UCSD-AML1 (cell line): ENCODE results near the gene ALDH9A1.
"Not testable (repeated sequence)": the region's sequence is repeated elsewhere in the genome, so short reads cannot be mapped to it uniquely, and the experiment has no call there.

Experiments
- DNase-seq: peaks from one replicate; lab custom pipeline; 2025; ENCODE audit not compliant: unreplicated experiment; lab: John Stamatoyannopoulos, UW

Gene ALDH9A1

DNA sequence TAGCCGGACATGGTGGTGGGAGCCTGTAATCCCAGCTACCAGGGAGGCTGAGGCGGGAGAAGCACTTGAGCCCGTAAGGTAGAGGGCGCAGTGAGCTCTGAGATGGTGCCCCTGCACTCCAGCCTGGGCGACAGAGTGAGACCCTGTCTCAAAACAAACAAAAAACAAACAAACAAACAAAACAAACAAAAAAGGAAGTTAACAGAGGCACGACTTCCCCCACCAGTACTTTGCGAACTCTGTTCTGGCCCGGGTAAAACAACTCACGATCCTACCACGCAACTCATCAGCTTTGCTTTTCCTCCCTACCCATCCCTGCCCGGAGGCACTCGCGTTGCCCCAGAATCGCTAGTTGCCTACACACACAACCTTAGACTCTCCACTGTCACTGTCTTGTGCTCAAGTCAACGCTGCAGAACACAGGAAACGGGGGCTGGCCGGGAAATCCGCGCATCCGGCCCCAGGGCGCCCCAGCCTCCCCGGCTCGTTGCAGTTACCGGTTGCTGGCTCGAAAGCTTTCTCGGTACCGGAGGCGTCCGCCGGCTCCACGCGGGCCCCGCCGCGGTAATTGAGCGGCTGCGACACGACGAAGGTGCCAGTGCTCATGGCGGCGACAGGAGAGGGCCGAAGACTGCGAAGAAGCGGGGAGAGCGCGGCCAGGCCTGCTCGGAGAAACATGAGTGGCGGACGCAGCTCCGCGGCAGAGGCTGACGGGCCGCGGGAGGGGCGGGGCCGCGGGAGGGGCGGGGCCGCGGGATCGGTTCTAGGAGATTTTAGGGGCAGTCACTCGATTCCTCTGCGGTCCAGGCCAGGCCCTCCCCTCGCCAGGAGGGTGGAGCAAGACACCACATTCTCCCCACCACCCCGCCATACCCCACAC is at the start of gene ALDH9A1:
Gene ALDH9A1, minus strand, starts transcription at position 682 of the 880 bp plus-strand sequence. Its CDS starts 4 bp downstream, at position 678.
- peak; percentile 92 for DNase-seq

GRCh38 chr1:165747632-165748447 is 49.5 kb upstream of the ALDH9A1 start:
- no peak for DNase-seq

DNA sequence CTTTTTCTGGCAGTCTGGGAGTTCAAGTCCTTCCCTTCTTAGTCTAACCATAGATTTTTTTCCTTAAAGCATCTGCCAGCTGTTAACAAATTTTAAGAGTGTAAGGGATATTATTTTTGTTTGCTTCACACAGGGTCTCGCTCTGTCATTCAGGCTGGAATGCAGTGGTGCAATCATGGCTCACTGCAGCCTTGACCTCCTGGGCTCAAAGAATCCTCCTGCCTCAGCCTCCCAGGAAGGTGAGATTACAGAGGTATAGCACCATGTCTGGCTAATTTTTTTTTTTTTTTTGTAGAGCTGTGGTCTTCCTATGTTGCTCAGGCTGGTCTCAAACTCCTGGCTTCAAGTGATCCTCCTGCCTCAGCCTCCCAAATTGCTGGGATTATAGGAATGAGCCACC is 46.6 kb upstream of the ALDH9A1 start:
- DNase-seq = not testable (repeated sequence)

DNA sequence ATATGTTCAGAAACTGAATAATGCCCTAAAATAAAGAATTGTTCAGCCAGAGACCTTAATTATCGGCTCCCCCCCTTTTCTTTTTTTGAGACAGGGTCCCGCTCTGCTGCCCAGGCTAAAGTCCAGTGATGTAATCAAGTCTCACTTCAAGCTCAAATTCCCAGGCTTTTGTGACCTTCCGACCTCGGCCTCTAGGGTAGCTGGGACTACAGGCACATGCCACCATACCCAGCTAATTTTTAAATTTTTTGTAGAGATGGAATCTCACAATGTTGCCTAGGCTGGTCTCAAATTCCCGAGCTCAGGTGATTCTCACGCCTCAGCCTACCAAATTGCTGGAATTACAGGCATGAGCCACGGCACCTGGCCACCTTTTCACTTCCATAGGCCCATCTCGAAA is 43.8 kb upstream of the ALDH9A1 start:
- no peak for DNase-seq

DNA sequence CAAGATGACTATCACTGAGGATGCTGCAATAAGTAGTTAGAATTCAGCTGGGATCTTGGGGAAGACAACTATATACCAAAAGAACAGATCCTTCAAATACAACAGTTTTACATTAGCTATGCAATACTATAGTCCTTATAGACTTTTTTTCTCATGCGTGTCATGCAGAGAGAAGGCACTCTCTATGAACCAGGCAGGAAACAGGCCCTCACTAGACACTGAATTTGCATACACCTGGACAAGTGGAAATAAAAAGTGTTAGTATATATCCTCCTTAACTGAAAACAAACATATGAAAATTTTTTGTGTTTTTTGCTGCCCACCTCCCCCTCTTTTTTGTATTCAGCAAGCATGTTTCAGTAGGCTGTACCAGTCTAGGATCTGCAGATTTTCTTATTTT is 40.4 kb upstream of the ALDH9A1 start:
- no peak for DNase-seq

GRCh38 chr1:165737196-165737595 is 38.8 kb upstream of the ALDH9A1 start:
- no peak for DNase-seq

DNA sequence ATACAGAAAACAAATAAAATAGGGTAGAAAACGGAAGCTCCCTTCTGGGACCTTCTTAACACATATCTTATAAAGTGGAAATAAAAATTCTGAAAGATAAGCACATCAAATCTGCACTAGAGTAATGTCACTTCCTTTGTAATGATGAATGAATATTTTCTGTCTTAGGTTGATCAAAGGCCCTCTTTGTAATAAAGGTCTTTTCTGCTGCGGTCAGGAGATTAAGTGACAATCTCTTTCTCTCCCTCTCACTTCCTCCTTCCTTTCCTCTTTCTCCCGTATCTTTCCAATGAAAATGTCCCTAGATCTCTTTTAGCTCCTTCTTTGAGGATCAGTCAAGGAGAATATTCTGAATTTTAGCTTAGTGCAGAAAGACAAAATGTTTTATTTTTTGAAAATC is 36.5 kb upstream of the ALDH9A1 start:
- DNase-seq = no peak

GRCh38 chr1:165726841-165727240 is 28.5 kb upstream of the ALDH9A1 start:
- no peak for DNase-seq

- no peak for DNase-seq
Measured at GRCh38 chr1:165726169-165726568, 27.8 kb upstream of the ALDH9A1 start.

- peak; percentile 13 for DNase-seq
Measured at GRCh38 chr1:165717918-165718515, 19.7 kb upstream of the ALDH9A1 start.

- DNase-seq = not testable (repeated sequence)
Measured at GRCh38 chr1:165716265-165717051, 18.1 kb upstream of the ALDH9A1 start.

DNA sequence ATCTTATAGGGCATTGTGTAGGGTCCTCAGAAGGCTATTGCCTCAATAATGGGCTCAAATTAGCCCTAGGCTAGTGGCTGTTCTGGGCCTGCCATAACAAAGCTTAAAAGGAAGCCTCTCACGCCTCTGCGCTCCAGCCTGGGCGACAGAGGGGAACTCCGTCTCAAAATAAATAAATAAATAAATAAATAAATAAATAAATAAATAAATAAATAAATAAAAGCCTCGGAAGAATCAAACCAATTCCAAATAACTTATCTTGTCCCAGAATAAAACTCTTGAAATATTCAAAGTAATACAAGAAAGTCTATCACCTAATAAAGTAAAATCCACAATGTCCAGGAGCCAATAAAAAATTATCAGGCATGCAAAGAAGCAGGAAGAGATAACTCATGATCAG is 14.4 kb upstream of the ALDH9A1 start:
- DNase-seq = no peak

- DNase-seq = no peak
Measured at GRCh38 chr1:165707984-165708706, 9.8 kb upstream of the ALDH9A1 start.

DNA sequence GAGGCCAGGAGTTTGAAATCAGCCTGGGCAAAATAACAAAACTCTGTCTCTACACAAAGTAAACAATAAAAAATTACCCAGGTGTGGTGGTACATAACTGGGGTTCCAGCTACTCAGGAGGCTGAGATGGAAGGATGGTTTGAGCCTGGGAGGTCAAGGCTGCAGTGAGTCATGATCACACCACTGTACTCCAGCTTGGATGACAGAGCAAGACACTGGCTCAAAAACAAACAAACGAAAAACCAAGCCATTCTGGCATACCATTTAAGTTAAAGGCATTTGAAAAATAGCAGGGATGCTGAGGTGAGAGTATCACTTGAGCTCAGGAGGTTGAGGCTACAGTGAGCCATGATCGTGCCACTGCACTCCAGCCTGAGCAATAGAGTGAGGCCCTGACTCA is 5.3 kb upstream of the ALDH9A1 start:
- DNase-seq = no peak

DNA sequence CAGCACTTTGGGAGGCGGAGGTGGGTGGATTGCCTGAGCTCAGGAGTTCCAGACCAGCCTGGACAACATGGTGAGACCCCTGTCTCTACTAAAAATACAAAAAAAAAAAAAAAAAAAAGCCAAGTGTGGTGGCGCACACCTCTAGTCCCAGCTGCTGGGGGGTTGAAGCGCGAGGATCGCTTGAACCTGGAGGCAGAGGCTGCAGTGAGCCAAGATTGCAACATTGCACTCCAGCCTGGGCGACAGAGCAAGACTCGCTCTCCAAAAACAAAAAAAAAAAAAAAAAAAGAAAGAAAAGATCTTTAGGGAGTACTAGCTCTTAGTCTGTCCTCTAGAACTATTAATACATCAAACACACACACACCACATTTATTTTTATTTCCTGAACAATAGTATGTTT is 3.6 kb upstream of the ALDH9A1 start:
- DNase-seq = not testable (repeated sequence)

GRCh38 chr1:165699577-165699976 is 1.2 kb upstream of the ALDH9A1 start:
- DNase-seq = no peak

GRCh38 chr1:165698761-165699052 is 345 bp upstream of the ALDH9A1 start:
- DNase-seq = no peak

DNA sequence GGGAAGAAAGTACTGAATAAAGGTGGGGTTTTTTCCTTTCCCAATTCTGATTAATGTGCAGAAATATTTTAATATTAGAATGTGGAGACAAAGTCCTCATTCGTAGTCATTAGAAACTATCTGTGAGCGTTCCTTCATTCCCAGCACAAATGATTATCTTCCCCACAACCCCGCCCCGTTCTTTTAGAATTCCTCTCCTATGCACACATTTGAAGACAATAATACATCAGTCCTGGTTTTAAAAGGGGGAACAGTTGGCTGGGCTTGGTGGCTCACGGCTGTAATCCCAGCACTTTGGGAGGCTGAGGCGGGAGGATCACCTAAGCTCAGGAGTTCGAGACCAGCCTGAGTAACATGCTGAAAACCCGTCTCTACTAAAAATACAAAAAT is 876 bp downstream of the ALDH9A1 start:
- DNase-seq = no peak

- no peak for DNase-seq
Measured at GRCh38 chr1:165696625-165697100, 1.7 kb downstream of the ALDH9A1 start.

DNA sequence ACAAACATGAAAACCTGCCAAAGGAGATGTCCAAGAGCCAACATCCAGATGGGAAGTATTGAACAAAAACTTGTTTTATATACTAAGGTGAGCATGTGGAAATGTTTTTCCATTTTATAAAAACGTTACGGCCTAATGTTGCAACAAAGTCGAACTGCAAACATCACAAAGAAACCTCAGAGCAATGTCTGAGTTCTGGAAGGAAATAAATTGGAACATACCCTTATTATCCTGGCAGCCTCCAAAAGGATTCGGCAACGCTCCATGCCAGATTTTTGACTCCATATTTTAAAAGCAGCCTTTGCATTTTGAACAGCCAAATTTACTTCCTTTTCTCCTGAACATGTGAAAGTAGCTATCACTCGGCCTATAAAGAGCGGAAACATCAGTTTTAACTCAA is 3.3 kb downstream of the ALDH9A1 start:
- DNase-seq = no peak
